H1 (cell line): Measurements from ENCODE around the gene UBE2G2.

Experiments used
- CTCF ChIP-seq, 3 experiments: IDR thresholded peaks; 1 replicate in 2 of 3; 2 replicates in 1 of 3; pipeline versions ENCODE4 v1.5.1 to v1.6.1; 2011; ENCODE audit warnings: low read length in 3 of 3, mild to moderate bottlenecking in 3 of 3, inconsistent platforms in 2 of 3, low read depth in 1 of 3, moderate library complexity in 1 of 3; ENCODE audit not compliant: insufficient read depth in 1 of 3; ENCODE audit errors: control extremely low read depth in 1 of 3
- FOSL1 ChIP-seq: IDR thresholded peaks from 2 replicates; pipeline ENCODE4 v1.6.1; 2011; ENCODE audit warnings: mild to moderate bottlenecking, low read depth, low read length, moderate library complexity; ENCODE audit not compliant: insufficient read depth

GRCh38 chr21:44805859-44806258 is 4.2 kb upstream of the UBE2G2 start:
- no peak for TF ChIP-seq FOSL1
- TF ChIP-seq CTCF (IDR thresholded peaks at IDR 0.05; ENCODE audit: control extremely low read depth in 1 of 3, insufficient read depth in 1 of 3, low read depth in 1 of 3, low read length in 3 of 3): no peak
